Sigmoid colon (tissue), 4 donors: Measurements from ENCODE around the gene VPS18.

Experiments
- EP300 ChIP-seq, 4 donors: sonication (generic); formaldehyde crosslinking; IDR thresholded peaks; one replicate each; pipeline ENCODE4 v1.6.1; 2017; ENCODE audit warnings: antibody characterized with exemption in 4 of 4
- POLR2A ChIP-seq, 2 donors: fragments of 450-650 bp; IDR thresholded peaks; one replicate each; pipeline ENCODE4 v1.6.1; 2016; ENCODE audit warnings: antibody characterized with exemption in 2 of 2, mild to moderate bottlenecking in 2 of 2, moderate library complexity in 2 of 2
- POLR2AphosphoS5 ChIP-seq, 4 donors: sonication (generic); formaldehyde crosslinking; IDR thresholded peaks; one replicate each; pipeline ENCODE4 v1.6.1; 2017; ENCODE audit warnings: antibody characterized with exemption in 4 of 4
- TF ChIP-seq, protein P1 (sequence below), 4 experiments: fragments of 450-650 bp in 3 of 4; fragments of 200-600 bp in 1 of 4; IDR thresholded peaks; one replicate each; pipeline ENCODE4 v1.5.1; 2016 to 2019; ENCODE audit warnings: antibody characterized with exemption in 4 of 4, mild to moderate bottlenecking in 3 of 4, moderate library complexity in 2 of 4

DNA sequence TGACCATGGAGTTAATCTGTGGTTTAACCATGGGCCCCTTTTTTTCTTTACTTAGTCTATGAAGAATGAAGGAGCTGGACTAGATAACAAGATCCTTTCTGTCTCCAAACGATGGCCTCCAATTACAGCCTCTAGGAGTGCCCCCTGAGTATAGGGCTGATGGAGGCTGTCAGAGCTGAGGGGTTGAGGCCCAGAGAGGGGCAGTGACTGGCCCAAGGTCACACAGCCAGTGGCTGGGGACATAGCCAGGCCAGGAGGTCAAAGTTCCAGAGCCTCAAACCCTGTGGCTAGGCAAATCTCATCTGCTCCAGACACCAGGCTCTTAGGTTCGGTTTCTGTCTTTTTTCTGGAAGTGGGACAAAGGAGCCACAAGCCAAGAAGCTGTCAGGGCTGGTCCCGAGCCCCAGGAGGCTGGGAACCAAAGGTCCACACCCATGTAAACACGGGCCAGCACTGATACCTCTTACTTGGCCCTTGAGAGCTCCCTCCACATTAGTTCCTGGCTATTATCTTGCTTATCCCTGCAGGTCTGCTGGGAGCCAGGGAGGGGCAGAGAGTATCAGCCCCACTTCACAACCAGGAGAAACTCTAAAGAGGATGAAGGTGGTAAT, 30.5 kb upstream of the VPS18 start:
- TF ChIP-seq, protein P1, sequence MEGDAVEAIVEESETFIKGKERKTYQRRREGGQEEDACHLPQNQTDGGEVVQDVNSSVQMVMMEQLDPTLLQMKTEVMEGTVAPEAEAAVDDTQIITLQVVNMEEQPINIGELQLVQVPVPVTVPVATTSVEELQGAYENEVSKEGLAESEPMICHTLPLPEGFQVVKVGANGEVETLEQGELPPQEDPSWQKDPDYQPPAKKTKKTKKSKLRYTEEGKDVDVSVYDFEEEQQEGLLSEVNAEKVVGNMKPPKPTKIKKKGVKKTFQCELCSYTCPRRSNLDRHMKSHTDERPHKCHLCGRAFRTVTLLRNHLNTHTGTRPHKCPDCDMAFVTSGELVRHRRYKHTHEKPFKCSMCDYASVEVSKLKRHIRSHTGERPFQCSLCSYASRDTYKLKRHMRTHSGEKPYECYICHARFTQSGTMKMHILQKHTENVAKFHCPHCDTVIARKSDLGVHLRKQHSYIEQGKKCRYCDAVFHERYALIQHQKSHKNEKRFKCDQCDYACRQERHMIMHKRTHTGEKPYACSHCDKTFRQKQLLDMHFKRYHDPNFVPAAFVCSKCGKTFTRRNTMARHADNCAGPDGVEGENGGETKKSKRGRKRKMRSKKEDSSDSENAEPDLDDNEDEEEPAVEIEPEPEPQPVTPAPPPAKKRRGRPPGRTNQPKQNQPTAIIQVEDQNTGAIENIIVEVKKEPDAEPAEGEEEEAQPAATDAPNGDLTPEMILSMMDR (IDR thresholded peaks at IDR 0.05), result no peak
- TF ChIP-seq POLR2A (IDR thresholded peaks at IDR 0.05) (no peak), EP300 (IDR thresholded peaks at IDR 0.05) (no peak), POLR2AphosphoS5 (IDR thresholded peaks at IDR 0.05) (no peak)
